HG03460 (cell line): ENCODE results near the gene ACYP1.
A peak's percentile ranks its signal among the peaks of the same experiment; 100 is the strongest.

ENCODE experiments used
- ATAC-seq: cut with Tn5 transposase; IDR thresholded peaks from one replicate; pipeline ENCODE4 v1.9.1; 2021; ENCODE audit not compliant: unreplicated experiment

The ACYP1 gene

DNA sequence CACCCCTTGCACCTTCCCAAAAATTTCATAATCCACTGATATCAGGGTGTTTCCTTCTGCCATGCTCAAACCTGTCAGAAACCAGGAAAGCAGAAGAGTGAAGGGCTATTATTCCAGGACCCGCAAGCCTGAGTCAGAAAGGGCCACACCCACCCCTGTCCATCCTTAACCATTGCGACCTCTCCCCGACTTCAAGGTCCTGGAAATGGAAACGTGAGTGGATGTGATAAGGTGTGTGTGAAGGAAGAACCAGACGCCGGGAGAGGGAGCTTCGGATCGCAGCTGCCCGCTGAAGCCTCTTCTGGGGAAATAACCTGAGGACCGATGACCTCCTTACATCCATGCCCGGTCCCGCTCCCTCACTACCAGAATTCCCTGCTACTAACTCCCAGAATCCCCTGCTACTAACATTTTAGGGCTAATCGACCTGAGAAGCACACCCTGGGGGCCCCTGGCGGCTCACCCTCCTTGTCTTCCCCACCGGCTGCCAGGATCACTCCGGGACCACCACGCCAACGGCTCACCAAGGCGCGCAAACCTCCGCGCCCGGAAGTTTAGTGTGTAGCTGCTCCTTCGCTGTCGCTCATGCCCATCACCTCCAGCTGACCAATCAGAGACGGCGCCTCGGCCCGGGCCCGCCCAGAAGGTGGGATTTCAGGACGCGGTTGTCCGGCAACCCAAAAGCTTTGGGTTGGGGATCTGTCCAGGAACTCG is at the start of gene ACYP1:
Gene ACYP1, minus strand, starts transcription at position 534 of the 714 bp plus-strand sequence. Its CDS starts 471 bp downstream, at position 63.
- peak; percentile 98 for ATAC-seq

DNA sequence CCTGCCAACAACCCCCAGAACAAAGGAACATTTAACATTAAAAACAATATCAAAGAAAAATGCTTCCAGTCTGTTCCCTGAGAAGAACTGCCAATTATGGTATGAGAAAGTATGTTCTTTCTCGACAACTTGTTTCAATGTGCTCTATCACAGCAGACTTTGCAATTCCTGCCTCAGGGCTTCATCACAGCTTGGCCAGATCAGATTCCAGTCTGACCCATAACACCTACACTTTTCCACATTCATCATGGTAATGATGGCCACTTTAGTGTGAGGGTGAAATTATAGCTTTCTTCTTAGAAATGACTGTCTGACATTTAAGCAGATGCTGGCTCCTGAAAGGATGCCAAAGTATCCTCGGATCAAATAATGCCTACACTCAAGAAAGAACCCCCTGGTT is 46.1 kb upstream of the ACYP1 start:
- no peak for ATAC-seq

DNA sequence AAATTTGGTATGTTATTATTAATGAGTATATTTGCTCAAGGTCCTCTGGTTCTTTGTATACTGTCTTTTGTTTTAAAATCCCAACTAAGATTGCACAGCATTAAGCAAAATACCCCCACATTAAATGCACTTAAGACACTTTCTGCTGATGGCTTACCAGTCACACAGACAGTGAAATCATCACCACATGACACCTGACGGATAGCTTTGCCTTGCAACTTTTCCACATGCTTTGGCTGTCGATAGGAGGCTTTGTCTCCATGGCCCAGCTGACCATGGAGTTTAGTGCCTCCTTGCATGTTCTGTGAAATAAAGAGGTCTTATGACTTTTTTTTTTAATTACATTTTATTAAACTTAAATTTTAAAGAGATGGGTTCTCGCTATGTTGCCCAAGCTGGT is 43.4 kb upstream of the ACYP1 start:
- ATAC-seq = no peak

DNA sequence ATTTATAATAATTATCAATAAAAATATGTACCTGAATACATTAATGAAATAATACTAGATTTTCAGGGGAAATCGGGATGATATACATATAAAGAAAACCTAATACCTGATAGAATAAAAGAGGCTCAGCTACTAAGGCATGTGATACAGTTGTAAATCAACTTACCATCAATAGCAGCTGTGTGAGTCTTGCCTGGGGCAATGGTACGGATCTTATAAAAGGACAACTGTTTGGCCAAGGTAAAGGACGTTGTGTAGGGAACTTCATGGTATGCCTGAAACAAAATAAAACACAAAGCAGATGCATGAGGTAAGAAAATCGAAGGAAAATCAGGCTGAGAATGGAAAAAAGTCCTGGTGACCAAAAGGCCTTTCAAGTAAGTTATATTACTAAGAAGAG is 37.7 kb upstream of the ACYP1 start:
- ATAC-seq = no peak

DNA sequence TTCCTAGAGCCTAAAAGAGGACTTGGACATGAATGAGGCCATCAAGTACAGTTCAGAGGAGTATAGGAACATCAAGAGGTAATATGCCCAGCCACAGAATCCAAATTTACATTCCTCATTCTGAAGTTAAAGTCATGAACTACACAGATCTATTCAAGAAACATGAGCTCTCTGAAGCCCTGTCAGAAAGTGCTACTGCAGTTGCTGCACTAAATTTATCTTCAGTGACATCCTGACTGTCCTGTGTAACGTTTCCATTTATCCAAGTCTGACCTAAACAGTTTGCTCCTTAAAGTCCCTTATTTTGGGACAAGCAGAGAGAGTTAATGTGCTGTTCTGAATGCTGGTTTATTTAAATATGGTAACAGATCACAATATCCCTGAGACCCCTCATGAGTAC is 34.9 kb upstream of the ACYP1 start:
- ATAC-seq = no peak

DNA sequence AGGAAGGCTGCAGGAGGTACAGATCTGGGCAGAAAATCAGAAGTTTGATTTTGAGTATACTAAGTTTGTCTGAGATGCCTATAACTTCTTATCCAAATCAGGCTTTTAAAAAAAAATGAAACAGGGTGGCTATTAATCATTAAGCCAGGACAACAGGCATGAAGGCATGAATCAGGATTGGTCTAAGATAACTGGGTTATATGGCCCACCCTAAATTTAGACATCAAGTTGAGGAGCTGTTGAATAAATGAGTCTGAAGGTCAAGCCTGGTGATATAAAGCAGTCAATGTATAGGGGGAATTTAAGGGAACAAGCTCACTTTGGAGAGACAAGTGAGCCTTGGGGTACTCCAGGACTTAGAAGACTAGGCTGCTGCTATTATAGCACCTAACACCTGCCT is 34.4 kb upstream of the ACYP1 start:
- no peak for ATAC-seq

DNA sequence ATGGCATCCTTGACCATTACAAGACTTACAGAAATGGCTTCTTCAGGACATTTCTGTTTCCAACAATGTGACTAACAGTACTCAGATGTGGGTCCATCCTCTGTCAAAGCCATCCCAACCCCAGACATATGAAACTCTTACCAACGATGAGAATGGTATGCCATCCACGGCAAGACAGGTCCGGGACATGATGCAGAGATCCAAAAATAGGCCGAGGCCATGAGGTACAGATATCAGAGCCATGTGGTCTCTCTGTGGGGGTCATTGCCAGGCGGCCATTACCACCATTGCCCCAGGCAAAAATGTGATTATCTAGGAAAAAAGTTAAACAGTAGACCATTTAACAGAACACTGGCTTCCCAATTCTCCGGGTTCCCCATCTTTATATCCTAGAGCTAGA is 33.1 kb upstream of the ACYP1 start:
- no peak for ATAC-seq

DNA sequence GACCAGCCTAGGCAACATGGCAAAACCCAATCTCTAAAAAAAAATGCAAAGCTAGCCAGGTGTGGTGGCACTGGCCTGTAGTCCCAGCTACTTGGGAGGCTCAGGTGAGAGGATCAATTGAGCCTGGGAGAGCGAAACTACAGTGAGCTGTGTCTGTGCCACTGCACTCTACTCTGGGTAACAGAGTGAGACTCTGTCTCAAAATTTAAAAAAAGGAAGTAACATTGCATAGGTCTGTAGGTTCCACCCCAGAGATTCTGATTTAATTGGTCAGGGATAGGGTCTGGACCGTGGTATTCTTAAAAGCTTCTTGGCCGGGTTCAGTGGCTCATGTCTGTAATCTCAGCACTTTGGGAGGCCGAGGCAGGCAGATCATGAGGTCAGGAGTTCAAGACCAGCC is 31.9 kb upstream of the ACYP1 start:
- no peak for ATAC-seq

DNA sequence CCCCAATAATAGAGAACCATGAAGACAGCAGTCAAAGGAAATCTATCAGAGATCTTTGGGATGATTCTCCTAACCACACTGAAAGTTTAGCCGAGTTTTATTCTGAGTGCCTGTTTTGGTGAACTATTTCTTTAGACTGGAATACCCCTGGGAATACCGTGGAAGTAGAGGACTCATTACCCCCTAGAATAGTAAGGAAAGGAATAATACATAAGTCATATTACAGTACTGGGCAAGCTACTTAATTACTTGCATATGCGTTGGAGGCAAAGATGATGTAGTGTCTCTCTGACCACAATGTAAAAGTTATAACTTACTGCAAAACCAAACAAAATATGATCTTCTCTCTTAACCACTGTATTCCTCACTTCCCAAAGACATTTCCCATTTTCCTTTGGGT is 31.1 kb upstream of the ACYP1 start:
- no peak for ATAC-seq

DNA sequence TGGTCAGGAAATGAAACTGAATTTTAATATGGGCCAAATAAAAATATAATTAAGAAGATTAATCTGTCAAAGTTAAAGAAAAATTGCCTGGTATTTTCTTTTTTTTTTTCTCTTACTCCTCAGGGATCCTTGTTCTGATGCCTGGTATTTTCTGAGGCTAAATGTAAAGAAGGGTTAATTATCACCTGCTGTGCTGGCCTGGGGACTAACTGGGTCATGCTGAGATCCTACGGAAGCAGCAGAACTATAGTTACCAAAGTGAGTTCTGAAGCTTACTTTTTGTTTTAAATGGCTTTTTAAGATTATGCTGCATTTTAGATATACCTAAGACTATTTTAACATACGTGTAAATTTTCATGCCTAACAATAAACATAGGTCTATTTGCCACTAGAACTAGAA is 28.9 kb upstream of the ACYP1 start:
- ATAC-seq = no peak

DNA sequence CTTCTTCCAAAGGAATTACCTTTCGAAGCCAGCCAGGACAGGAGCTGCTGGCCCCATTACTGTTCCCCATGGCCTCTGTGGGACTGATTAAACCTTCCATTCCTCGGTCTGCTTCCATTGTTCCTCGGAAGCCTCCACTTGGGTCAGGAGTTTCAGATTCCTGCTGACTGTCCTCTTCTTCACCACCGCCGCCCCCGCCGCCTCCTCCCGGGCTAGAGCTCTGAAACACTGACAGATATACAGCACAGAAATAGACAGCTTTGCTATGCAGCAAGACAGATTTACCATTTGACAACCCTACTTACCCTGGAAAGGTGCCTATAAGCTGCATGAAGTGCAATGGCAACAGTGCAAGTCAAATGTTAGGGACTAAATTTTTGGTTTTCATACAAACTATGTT is 27.4 kb upstream of the ACYP1 start:
- no peak for ATAC-seq

DNA sequence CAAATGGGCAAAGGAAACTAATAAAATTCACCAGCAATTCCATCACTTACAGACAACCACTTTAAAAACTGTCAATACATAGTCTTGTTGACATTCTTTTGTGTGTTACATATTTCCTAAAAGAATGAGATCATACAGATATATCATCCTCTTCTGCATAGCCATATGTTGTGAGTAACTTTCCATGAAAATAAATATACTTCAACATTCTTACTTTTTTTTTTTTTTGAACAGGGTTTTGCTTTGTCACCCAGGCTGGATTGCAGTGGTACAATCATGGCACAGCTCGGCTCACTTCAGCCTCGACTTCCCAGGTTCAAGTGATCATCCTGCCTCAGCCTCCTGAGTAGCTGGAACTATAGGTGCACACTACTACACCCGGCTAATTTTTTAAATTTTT is 26.5 kb upstream of the ACYP1 start:
- ATAC-seq = no peak

DNA sequence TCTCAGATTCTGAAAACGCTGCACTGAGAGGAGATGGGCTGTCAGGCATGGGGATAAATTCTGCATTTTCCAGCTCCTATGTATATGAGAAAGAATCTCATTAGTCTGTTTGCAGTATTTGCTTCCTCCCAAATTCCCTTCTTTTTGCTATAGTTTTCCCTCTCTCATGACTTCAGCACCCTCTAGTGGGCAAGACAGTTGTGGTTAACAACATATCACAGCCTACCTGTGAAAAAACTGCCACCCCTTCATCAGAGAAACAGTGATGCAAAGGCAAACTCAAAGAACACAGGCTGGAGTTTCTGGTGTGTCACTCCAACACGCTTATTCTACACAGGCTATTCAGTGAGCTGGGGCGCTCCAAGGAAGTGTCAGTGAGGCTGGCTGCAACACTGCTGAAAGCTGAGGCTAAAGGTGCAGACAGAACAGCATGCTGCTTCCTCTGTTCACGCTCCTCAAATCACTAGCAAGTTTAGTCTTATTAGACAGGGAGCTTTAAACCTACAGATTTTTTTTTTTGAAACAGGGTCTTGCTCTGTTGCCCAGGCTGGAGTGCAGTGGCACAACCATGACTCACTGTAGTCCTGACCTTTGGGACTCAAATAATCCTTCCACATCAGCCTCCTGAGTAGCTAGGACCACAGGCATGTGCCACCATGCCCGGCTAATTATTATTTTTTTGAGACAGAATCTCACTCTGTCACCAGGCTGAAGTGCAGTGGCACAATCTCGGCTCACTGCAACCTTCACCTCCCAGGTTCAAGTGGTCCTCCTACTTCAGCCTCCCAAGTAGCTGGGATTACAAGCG is 24.9 kb upstream of the ACYP1 start:
- no peak for ATAC-seq

DNA sequence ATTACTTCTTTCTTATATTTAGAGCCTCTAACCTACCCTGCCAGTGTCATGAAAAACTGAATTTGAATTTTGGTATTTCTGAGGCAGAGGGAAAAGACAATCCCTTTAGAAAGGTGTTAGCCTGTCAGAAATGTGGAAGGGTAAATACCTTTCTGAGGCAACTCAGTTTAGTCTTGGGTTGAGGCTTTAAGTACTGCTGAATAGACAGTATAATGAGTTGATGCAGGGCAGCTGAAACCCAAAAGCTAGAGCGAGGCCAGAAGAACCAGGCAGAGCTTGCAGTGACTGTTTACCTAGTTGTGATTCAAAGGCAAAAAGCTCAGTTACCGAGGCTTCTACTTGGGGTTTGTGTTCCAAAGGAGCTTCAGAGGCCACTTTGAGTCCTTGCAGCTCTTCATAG is 24.3 kb upstream of the ACYP1 start:
- no peak for ATAC-seq

DNA sequence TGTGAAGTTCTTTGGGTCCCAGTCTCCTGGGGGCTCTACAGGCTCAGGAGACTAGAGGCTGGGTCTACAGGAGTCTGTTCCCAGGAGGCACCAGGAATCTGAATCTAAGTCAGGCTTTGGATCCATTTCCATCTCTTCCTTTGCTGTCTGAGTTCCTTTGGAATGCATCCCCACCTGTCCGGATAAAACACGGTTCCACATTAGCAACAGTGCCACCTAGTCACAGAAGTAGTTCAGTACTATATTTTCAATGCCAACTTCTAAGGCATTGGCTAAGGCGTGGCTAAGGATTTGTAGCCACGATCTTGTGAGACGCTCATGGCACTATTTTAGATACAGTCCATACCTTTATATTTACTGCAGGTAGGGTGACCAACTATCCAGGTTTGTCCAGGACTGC is 20.7 kb upstream of the ACYP1 start:
- ATAC-seq = no peak

DNA sequence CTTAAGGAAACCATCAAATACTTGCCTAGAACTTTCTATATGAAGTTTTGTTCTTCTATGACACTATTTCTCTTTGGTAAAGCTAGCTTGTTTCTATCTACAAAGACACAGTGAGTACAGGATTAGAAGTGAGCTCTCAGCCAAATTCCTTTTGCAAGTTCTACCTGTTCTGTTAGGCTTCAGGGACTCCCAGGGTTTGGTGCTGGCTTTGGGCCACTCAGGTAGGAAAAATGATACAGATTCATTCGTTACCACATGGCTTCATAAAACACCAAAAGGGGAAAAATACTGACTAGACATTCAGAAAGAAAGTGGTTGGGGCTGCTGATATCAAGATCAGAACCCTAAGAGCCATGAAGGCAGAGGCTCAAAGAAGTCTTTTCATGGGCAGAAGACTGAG is 19.4 kb upstream of the ACYP1 start:
- ATAC-seq = no peak

DNA sequence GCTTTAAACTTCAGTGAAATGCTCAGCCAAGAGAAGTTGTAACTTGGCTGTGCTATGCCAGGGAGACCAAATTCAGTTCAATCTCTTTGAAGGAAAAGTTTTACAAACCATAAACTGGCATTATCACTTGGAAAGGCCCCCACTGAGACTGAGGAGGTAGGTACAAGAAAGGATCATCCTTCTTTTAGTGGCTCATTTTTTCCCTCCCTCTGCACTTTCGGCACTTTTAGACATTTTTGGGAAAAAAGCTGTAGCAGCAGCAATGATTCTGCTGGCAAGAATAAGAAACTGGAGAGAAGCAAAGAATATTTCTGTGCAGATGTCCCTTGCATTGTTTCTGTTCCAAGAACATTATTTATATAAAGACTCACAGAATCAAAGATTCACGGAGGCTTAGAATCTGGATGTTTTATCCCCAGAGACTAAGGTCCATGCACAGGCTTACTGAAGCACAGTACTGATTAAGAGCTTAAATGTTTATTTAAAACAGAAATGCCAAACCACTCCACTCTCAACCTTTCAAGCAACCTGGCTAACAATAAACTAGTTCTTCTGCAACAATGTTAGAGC is 17.9 kb upstream of the ACYP1 start:
- ATAC-seq = no peak

DNA sequence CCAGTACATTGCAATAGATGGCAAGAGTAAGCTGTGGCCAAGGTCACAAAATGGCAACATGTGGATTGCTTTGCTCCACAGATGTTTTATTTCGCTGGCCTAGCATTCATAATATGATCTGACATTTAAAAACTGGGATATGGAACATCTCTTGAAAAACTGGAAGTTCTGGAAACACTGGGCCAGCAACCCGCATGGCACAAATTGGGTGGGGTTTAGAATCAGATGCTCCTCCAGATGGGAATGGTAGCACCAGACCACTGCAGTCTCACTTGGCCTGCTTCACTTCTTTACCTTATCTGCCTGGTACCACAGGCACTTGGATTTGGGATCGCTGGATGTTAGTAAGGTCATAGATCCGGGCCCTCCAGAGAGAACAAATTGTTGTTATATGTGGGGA is 15.7 kb upstream of the ACYP1 start:
- no peak for ATAC-seq

DNA sequence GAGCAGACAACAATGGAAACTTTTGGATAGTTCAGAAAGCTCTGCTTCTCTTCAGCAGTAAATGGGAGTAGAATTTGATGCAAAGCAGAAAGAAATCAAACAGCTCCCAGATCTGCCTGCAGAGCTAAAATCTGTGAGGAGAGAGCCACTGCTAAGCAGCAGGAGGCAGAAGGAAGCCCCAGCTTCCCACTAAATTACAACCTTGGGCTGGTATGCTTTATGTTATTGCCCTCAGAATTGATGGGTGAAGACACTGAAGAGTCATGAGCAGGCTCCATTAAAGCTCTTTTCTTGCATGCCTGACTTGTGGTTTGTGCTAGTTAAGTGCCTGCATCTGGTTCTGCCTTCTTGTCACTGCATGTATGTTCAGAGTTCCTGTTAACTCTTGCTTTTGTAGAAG is 14.0 kb upstream of the ACYP1 start:
- ATAC-seq = no peak

DNA sequence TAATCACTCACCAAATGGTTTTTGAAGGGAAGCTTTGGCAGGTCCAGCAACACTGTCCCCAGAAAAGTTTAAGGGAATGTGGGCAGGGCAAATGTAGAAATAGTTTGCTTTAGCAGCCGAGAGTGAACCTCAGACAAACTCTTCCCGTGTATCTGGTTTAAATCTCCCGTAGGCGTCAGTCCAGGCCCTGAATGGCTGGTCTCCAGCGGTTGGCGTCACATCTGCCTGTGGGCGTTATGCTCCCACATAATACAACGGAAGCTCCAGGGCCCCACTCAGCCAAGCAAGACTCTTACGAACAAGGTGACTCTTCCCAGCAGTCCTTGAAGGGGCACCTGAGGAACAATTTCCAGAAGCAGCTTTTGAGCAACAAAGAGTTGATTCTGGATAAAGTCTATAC is 6.6 kb upstream of the ACYP1 start:
- ATAC-seq = no peak

DNA sequence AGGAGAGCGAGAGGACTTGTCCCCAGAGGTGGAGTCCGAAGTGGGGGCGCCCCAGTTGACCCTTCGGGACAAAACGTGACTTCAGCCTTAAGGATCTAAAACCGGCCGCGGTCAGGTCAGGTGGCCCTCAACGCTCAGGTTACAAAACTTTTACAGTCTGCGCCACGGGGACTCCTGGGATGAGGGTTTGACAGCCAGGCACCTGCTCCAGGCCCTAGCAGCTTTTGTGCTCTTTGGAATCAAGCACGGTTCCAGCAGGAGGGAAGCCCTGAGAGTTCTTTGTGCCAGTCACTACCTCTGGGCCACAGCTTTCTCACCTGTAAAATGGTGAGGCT is 6.0 kb upstream of the ACYP1 start:
- no peak for ATAC-seq

DNA sequence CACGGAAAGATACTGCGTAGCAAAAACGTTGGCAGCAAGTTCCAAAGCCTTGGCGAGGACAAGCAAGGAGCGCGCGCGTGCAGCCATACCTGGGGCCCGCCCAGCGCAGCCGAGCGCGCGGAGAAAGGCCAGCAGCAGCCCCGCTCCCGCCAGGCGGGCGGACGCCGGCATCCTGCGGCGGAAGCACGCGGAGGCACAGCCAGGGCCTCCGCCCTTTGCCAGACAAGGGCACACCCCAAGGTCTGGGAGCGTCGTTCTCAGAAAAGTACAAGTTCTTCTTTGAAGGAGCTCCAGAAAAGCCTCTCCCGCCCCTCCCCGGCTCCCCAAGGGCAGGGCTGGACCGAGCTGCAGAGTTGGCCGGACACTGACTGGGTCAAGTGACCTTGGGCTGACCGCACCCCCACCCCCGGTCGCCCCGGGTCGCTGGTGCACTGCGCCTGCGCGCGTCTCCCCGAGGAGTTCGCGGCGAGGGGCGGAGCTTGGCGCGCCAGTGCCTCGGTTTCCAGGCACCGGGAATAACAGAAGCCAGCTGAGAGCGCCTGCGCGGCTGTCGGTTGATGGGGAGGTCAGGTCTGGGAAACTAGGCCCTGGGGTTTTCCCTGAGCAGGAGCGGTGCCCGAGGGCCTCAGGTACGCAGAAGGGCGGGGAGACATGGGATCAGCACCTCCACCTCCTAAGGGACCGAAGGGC is 5.4 kb upstream of the ACYP1 start, which contains the start of gene ZC2HC1C:
Gene ZC2HC1C, plus strand, starts transcription at position 521 of the 690 bp plus-strand sequence. CDS start 933 bp downstream, outside the sequence.
- peak; percentile 55 for ATAC-seq
